Adrenal gland (tissue), 12 donors: ENCODE data around the gene GOLGA7B. TPM values are rescaled to one million over a fixed set of nuclear protein-coding genes. Genes with fewer than 3 reads are reported as not detected.
A peak's percentile ranks its signal among the peaks of the same experiment; 100 is the strongest.

ENCODE experiments used
- DNase-seq, 7 donors: peaks; one replicate each; pipeline ENCODE4 v3.0.0-alpha.2; 2019 to 2020
- H3K27ac ChIP-seq, 5 donors: fragments of 200-600 bp; sonication (generic) in 4 of 5; 1 replicate in 3 of 5; 2 replicates in 2 of 5; pipeline versions ENCODE4 v1.5.1 to v1.8.0; 2016 to 2020; ENCODE audit warnings: mild to moderate bottlenecking in 1 of 5
- H3K27me3 ChIP-seq: fragments of 200-600 bp; 2 replicates; pipeline ENCODE4 v1.8.0; 2021
- H3K36me3 ChIP-seq, 2 donors: fragments of 200-600 bp; replicated peaks in 1 of 2; 1 replicate in 1 of 2; 2 replicates in 1 of 2; pipeline versions ENCODE4 v1.5.1 to v1.8.0; 2018 to 2022
- H3K4me1 ChIP-seq, 2 donors: fragments of 200-600 bp; replicated peaks in 1 of 2; 1 replicate in 1 of 2; 2 replicates in 1 of 2; pipeline versions ENCODE4 v1.5.1 to v1.8.0; 2018 to 2021
- H3K4me3 ChIP-seq, 4 donors: fragments of 200-600 bp; sonication (generic) in 3 of 4; one replicate each; pipeline ENCODE4 v1.5.1; 2016 to 2018
- H3K9me3 ChIP-seq, 3 donors: fragments of 200-600 bp; sonication (generic) in 1 of 3; replicated peaks in 1 of 3; 1 replicate in 2 of 3; 2 replicates in 1 of 3; pipeline versions ENCODE4 v1.5.1 to v1.8.0; 2016 to 2021
- POLR2A ChIP-seq, 2 donors: fragments of 450-650 bp; IDR thresholded peaks; one replicate each; pipeline ENCODE4 v1.6.1; 2017; ENCODE audit warnings: antibody characterized with exemption in 2 of 2, mild to moderate bottlenecking in 2 of 2, moderate library complexity in 1 of 2
- WGBS, 4 donors: extraction: QIAGEN DNeasy Blood & Tissue Kit in 2 of 4; methylation state at CpG; one replicate each; pipeline versions ENCODE4 v1.1.5 to v1.1.7; 2013 to 2017; 5-methylcytosine and 5-hydroxymethylcytosine counted together
- intact Hi-C, 2 donors: fragments of 100-400 bp; cut with DNase I; formaldehyde crosslinking; loops; one replicate each; pipeline versions ENCODE4 v1.14.1 to v1.15.0; 2022 to 2023
- polyA plus RNA-seq, 3 donors: library from polyadenylated mRNA; stranded (reverse); fragments of 200-250 nt in 2 of 3; fragments of 350-450 nt in 1 of 3; fragmentation: Illumina TruSeq in 1 of 3; extraction: RNeasy Lipid Tissue Mini Kit (QIAGEN cat#74804) in 1 of 3; gene quantifications; one replicate each; pipeline ENCODE4 v1.2.3, GENCODE V29; 2013 to 2014
- total RNA-seq, 9 donors: library from RNA; depleted of rRNA in 4 of 9; stranded (reverse); fragments of >200 nt in 4 of 9; fragments of 120-200 nt in 1 of 9; fragmentation: NEBNext Ultra II Directional in 1 of 9; extraction: Animal tissue kit (Norgen Biotek cat#: 25700) in 1 of 9; gene quantifications; one replicate each; pipeline versions ENCODE4 v1.1.0 to v1.2.4, GENCODE V29; 2013 to 2023
- TF ChIP-seq, protein P1 (sequence below), 6 experiments: fragments of 450-650 bp in 4 of 6; fragments of 200-600 bp in 2 of 6; sonication (generic) in 1 of 6; IDR thresholded peaks; 1 replicate in 5 of 6; 2 replicates in 1 of 6; pipeline versions ENCODE4 v1.5.1 to v1.8.0; 2016 to 2021; ENCODE audit warnings: antibody characterized with exemption in 6 of 6, mild to moderate bottlenecking in 2 of 6, moderate library complexity in 1 of 6
- donor health status: healthy with polysubstance abuse.
- donor health status: Bipolar disorder and iron deficiency.
- donor health status: DM: yes; HTN: yes; CAD: no.
- donor health status: DM: no; HTN: no; CAD: no.
- donor health status: DM: no; HTN: no; CAD: no.
- donor health status: DM: yes; HTN: yes; CAD: no.

The GOLGA7B gene
- total and polyA plus RNA-seq, 12 donors: 0.06 to 20.3 (median 1.1) TPM

DNA sequence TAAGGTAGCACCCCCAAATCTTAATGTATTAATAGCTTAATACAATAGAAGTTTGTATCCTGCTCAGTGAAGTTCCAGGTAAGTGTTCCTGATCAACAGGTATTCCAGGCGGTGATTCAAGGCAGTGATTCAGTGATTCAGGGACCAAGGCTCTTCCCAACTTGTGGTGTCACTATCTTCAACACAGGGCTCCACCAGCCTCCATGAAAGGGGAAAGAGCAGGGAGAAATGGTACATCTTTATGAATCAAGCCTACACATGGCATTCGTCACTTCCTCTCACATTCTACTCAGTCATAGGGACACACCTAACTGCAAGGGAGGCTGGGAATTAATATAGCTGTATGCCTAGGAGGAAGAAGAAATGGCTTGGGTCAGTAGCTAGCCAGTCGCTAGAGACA, 5.1 kb downstream of the GOLGA7B start:
- Histone ChIP-seq H3K9me3 (no peaks in the 10 kb centered on the region), H3K4me1 (peaks cover 0 to 5% of the 10 kb centered on the region in 2 donors), H3K27me3 (peaks cover 3% of the 10 kb centered on the region), H3K27ac (no peak overlapping the region), H3K36me3 (no peaks in the 10 kb centered on the region), H3K4me3 (no peak overlapping the region)
- 88 to 95% (median 91%) methylated on average over 3 of the region's 3 CpGs for WGBS, 4 donors
- TF ChIP-seq, protein P1, sequence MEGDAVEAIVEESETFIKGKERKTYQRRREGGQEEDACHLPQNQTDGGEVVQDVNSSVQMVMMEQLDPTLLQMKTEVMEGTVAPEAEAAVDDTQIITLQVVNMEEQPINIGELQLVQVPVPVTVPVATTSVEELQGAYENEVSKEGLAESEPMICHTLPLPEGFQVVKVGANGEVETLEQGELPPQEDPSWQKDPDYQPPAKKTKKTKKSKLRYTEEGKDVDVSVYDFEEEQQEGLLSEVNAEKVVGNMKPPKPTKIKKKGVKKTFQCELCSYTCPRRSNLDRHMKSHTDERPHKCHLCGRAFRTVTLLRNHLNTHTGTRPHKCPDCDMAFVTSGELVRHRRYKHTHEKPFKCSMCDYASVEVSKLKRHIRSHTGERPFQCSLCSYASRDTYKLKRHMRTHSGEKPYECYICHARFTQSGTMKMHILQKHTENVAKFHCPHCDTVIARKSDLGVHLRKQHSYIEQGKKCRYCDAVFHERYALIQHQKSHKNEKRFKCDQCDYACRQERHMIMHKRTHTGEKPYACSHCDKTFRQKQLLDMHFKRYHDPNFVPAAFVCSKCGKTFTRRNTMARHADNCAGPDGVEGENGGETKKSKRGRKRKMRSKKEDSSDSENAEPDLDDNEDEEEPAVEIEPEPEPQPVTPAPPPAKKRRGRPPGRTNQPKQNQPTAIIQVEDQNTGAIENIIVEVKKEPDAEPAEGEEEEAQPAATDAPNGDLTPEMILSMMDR (IDR thresholded peaks at IDR 0.05): no peak
- no peak for DNase-seq
- intact Hi-C loops: no loop called here

DNA sequence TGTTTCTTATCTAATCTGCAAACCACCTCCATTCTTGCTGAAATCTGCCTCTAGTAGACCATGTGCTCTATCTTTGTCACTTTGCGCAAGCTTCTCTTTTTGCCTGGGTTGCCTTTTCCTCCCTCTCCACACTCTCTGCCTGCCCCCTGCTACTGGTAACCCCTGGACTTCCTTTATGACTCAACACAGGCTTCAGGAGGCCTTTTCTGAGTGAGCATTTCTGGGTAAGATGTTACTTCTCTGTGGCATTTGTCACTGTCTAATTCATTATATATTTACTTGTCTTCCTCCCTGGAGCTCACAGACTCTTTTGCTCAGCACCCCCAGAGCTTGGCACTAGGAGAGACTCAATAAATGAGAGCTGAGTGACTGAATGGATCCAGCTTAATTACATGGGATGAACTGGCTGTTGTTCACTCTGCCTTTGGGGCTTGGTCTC, 8.4 kb downstream of the GOLGA7B start:
- Histone ChIP-seq H3K4me1 (no peaks in the 10 kb centered on the region), H3K27me3 (no peaks in the 10 kb centered on the region), H3K9me3 (no peaks in the 10 kb centered on the region), H3K4me3 (no peak overlapping the region), H3K36me3 (no peaks in the 10 kb centered on the region), H3K27ac (no peak overlapping the region)
- no peak for DNase-seq
- no peak for TF ChIP-seq POLR2A (IDR thresholded peaks at IDR 0.05)
- TF ChIP-seq, protein P1 (IDR thresholded peaks at IDR 0.05): no peak
- intact Hi-C loops: no loop called here
- WGBS, 4 donors: 74 to 84% (median 80%) methylated on average over 1 of the region's 1 CpG

DNA sequence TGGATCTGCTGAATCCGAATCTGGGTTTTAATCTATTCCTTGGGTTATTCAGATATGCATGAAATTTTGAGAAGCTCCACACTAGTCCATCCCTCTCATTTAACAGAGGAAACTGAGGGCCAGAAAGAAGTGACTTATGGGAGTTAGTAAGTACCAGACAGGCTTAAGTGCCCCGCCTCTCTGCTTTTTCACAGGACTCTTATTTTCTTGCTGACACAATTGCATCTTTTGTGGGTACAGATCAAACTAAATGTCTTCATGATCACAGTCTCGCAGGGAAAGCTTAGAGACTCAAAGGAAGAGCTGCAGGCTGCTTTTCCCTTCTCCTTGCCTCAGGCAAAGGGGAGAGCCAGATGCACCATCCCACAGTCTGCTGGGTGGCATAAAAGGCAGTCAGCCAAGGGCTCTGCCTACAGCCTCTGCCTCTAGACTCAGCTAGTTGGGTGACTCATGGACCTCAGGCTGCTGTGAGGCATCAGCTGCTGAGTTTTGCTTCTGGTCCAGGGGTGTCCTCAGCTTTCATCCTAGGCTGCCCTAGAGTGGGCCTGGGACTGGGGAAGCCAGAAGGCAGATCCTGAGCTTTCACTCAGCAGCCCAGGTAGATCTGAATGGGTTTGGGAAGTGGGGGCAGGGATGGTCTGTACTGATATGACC, 11.6 kb downstream of the GOLGA7B start:
- H3K36me3 ChIP-seq: no peaks in the 10 kb centered on the region
- peak; percentile 51 to 81 (median 66) for DNase-seq
- H3K4me3 ChIP-seq: no peak overlapping the region
- intact Hi-C loops: no loop called here
- H3K4me1 ChIP-seq: no peaks in the 10 kb centered on the region
- H3K27me3 ChIP-seq: no peaks in the 10 kb centered on the region
- peak overlapping the region in 1 of 5 donors; percentile 18 for H3K27ac ChIP-seq
- WGBS, 4 donors: 76 to 85% (median 82%) methylated on average over 3 of the region's 3 CpGs
- TF ChIP-seq, protein P1 (IDR thresholded peaks at IDR 0.05): no peak
- TF ChIP-seq POLR2A (IDR thresholded peaks at IDR 0.05): no peak
- no peaks in the 10 kb centered on the region for H3K9me3 ChIP-seq

DNA sequence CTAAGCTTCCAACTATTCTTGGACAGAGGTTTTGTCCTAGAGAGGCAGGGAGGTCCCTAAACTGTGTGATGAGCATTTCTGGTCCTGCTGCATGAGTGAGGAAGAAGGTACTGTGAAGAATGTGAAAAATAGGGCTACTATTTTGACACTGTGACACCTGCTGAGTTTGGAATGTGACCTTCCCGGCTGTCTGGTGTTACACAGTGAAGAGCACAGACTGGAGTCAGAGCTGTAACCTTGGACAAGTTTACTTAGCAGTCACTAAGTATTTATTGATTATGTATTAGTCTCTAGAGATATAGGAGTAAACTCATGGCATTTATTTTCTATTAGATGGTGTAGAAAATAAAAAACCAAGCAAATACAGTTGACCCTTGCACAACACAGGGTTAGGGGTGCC, 12.3 kb downstream of the GOLGA7B start:
- intact Hi-C loops: no loop called here
- Histone ChIP-seq H3K27me3 (no peaks in the 10 kb centered on the region), H3K27ac (peak overlapping the region in 1 of 5 donors; percentile 18)

More for the DNA sequence above, 12.3 kb downstream of the GOLGA7B start:
- 8 to 23% (median 19%) methylated on average over 1 of the region's 1 CpG for WGBS, 4 donors
- H3K9me3 ChIP-seq: no peaks in the 10 kb centered on the region
- TF ChIP-seq, protein P1 (IDR thresholded peaks at IDR 0.05): no peak
- TF ChIP-seq POLR2A (IDR thresholded peaks at IDR 0.05): no peak
- no peaks in the 10 kb centered on the region for H3K4me1 ChIP-seq
- H3K4me3 ChIP-seq: no peak overlapping the region
- no peaks in the 10 kb centered on the region for H3K36me3 ChIP-seq
- DNase-seq: no peak
